GM21360 (cell line): ENCODE measurements around the gene FILIP1L.

Experiments
- ATAC-seq: cut with Tn5 transposase; IDR thresholded peaks from one replicate; pipeline ENCODE4 v1.9.1; 2021; ENCODE audit warnings: mild to moderate bottlenecking, moderate library complexity; ENCODE audit not compliant: unreplicated experiment

FILIP1L gene

DNA sequence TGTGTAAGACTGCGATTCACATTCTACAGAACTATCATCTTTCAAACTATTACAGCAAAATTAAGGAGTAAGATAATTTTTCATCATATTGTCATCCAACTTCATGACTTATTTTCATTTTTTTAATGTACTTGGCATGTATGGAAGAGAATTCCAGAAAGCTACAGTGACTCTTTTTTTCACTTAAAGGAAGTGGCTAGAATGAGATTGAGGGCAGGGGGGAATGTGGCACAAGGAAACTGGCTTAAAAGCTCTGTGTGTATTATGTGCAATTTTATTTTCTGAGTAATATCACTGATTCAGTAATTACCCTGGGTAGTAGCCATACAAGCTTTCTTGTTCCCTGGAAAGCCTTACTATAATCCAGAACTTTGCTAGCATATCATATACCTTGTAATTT lies 94.6 kb downstream of the FILIP1L start:
- no peak for ATAC-seq

DNA sequence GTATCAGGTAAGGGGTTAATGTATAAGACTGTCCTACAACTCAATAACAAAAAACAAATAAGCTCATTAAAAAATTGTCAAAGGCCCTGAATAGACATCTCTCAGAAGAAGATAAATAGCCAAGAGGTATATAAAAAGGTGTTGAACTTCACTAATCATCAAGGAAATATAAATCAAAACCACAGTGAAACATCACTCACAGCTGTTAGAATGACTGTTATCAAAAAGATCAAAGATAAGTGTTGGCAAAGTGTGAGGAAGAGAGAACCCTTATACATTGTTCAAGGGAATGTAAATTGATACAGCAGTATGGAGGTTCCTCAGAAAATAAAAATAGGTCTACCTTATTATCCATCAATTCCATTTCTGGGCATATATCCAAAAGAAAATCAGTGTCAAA lies 95.5 kb downstream of the FILIP1L start:
- ATAC-seq = no peak

DNA sequence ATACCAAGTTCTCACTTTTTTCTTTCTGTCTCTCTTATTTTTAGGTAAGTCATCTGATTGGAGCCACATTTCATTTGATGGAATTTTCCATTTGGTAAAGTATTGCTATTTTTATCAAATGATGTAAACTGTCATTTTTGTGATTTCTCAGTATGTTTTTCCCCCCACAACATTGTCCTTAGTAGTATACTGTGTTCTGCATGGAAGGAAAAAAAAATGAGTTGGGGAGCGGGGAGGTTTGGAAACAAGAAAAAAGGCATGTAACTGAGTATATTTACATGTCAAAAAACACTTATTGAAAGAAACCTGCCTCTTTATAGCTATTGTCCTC lies 104.2 kb downstream of the FILIP1L start:
- no peak for ATAC-seq

DNA sequence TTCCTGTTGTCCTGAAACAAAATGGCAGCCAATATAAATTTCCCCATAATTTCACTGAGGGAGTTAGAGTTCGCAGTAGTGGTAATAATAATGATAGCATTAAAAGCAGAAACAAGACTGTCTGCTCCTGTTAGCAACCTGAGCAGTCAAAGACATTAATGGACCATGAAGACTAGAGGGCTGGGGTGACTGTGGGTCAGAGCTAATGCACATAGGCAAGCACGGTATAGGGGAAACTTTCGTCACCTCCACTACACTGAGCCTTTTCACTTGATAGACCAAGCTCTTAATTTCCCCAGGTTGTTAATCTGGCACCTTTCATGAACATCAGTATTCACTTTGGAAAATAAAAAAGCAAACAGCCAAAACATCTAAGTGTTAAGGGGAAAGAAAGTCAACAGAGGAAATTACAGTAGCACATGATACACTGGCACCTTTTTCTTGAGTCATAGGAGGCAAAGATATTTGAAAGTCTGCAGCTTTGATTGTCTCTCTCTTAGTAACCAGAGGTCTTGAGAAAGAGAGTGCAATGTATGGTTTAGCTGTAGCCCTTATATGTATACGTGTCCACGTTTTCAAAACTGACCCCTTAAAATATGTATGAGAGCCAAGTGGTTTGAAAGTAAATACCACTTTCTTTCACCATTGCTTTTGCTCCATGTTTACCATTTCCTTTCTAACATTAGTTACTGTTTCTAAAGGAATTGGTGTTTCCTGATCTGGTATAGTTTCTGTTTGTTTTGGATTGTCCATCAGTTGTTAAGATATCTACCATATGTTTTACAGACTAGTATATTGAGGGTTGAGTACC lies 104.8 kb downstream of the FILIP1L start:
- ATAC-seq = no peak

DNA sequence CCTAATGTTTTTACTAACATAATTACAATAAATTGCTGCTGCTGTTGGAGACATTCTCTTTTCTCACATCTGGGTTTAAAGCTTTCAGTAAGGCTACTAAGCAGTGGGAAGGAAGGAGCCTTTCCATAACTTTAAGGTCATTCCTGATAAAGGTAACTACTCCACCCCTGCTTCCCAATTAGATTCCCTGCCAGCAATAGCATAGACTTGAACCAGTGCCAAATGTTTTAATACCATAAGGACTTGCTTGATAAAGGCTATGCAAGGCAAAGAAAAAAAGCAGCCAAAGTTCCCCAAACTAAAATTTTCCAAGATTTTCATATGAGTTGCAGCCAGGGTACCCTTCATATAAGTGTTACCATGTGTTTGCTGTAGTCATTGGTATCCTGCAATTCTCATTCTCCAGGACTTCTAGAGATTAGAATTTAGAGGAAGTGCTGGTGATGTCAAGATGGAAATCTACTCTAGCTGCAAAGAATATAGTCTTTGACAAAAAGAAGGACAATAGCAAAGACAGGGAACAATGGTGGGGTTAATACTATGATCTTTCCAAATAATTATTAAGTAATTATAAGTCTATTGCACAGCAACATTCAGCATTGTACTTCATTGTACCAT lies 106.1 kb downstream of the FILIP1L start:
- ATAC-seq = no peak

DNA sequence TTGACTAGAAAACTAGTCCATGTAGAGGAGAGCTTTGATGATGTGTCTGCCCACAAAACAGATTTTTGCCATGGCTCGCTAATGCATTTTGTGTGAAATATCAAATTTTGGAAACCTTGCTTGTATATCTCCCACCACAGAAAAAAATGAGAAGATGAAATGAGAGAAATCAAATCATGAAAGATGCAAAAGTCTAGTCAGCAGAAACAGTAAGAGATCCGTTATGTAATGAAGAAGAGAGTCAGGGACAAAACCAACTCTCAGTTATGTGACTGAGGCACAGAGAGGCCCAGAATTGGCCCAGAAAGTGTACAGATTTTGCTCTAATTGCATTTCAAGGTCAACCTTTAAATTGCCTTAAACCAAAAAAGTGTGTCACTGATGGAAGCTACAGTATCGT lies 107.0 kb downstream of the FILIP1L start:
- no peak for ATAC-seq

DNA sequence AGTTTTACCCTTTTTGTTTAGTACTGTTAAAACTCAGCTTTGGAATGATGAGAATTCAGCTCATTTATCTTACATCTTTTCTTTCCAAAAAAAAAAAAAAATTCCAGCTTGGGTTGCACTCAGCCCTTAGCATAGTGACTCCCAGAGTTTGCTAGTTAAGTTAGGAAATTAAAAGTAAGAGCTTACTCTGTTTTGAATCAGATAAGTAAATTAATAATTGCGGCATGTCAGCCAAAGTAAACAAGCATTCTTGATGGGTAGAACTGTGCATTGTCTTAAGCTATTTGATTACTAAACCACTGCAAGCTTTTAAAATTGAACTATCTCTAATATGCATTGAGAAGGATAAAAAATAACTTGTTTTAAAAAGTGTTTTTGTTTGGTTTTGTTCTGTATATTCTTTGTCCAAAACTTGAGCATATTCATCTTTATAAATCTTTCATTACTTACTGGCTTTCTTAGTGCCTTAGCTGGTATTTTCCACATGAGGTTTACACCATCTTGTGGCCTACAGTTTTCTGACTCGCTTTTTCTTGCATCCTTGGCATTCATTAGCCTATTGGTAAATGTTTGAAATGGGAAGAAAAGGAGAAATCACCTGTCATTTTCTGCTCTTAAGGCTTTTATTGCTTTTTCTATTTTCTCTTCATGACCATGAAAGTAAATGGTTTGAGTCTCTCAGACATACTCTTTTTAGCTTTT lies 107.6 kb downstream of the FILIP1L start:
- no peak for ATAC-seq

DNA sequence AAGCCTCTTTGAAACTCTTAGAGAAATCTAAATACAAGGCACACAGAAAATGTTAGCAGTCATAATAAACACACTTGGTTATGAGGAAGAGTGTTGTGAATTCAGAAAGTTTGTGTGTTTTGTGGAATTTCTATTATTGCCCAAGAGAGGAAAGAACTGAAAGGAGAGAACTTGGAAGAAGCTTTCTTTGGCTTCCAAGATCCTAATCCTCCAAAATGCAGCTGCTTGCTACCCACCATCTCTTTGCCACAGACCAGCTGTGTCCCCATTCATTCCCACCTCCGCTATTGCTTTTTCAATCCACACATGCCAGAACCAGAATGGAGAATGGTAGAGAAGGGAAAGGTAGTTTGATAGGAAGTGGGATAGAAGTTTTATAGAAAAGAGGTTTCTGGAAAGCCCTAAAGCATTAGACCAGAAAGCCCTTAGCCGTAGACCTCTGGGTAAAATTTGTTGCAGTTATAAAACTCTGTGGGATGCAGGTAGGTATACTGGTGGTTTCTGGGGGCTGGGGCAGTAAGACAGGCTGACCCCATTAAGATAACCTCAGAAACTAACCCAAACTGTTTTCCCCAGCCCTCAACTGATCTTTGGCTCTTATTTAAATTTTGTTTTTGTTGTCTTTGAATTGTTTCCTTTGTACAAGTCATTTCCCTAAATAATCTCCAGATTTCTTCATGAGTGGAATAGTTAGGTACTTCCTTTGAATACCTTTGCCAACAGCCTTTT lies 108.5 kb downstream of the FILIP1L start:
- ATAC-seq = no peak

DNA sequence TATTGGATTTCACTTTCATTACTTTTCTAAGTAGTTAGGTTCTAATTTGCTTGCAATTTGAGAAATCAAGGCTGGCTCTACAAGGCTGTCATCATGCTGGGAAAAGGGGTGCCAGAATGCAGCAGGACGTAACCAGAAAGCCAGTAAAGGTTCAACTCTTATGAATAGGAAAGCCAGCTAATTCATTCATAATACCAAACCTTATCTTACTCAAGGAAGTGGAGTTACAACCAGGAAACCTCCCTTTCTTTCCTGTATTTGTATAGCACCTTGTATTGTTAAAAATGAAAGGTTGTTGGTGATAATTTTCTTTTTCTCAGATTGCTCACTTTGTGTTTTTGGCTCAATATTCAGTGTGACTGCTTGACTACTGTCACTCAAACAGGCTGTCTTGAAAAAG lies 109.4 kb downstream of the FILIP1L start:
- no peak for ATAC-seq

DNA sequence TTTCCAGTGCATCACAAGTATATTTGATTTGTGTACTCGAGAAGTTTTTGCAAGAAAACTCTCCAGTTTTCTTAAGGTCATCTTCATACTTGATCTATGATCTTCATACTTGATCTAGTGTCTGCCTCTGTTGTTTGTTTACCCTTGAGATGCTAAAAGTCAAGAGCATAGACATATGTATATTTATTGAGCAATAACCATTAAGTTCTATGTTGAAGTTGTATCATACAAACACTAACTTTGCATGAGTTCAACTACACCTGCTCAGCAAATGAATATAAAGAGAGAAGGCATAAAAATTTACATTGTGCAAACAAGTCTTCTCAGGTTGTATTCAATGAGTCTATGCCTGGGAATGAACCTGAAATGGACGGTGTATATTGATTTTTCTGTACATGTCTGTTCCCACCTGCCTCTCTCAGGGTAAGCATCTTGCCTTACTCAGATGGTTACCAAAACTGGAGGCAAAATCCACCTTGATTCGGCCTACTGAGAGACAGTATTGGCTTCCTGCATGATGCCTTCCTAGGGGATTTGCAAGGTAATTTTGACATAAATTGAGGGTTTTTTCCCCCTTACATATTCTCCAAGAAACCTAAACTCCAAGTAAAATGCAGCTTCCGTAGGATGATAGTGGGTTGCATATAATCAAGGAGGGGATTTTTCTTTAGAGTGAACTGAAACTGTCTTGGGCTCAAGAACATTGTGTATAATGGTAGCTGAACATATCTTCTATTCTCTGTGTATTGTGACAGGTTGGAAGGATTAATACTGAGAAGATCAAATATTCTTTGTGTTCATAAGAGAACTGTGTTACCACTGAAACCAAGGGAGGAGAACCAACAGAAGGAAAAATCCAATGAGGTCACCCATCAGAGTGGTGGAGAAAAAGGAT lies 110.4 kb downstream of the FILIP1L start:
- ATAC-seq = no peak

DNA sequence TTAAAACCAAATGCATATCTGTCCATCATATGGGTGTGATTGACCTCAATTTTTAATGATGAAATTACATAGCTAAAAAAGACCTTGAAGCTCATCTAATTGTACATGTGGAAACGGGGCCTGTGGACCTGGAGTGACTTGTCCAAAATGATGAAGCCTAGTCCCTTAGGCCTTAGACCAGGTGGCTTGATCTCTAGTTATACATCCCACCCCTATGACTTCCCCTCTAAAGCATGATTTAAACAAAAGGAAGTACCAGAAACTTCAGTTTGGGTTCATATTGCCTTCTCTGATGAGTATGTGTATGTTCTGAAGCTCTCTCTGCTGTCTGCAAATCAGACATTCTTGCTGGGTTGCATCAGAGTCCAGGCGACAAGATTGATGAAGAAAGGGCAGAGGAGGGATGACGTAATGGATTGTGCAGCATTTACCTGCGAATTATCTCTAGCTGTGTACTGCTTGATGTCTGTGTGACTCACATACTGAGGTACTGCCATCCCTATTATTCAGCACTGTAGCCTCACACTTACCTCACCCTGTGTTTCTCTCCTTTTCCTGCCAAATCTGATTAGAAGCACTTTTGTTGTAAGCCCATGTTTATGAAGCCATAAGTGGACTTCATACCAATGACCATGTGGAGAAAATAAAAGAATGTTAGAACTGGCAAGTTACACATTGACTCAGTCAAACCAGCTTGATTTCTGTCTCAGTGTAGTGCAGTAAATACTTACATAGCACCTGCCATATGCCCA lies 111.5 kb downstream of the FILIP1L start:
- ATAC-seq = no peak

DNA sequence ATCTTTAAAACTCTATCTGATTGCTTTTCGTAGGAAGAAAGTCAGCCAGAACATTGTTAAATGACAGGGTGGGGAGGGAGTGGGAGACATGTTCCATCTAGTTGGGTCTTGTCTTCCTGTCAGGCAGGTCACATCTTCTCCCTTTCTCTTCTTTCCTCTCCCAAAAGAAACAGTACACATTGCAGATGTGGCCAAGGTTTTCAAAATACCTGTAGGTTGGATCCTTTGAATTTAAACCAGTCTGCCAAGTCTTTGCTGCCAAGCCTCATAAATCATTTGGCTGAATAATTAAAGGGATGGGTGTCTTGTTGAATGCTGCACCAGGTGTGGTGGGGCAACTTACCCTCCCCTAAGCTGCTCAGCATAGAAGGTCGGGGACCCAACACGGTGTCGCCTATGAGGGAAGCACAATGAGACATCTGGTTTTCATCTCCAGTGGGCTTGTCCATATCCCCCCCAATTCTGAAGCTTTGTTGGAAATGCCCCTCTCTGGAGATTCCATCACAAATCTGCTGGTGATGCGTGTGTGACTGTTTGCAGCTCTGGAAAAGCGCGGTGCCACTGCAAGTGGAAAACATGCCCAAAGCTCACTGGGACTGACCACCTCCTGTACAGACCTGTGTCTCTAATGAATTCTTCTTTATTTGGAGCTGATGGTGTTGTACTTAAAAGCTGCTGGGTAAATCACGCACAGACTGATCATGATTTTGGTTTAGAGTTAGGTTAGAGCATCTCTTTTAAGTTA lies 112.6 kb downstream of the FILIP1L start:
- ATAC-seq = no peak

DNA sequence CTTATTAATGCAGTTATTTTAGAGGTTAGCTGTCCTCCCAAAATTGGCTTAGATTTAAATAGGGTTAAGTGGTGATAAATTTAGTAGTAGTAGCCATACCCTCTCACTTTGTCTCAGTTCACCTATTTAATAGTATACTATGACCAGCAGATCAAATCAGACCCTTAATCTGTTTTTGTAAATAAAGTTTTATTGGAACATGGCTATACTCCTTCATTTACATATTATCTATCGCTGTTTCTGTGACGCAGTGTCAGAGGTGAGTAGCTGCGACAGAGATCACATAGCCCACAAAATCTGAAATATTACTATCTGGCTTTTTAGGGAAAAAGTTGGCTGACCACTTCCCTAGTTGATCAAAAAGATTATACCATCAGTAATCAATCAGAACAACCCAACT lies 113.2 kb downstream of the FILIP1L start:
- ATAC-seq = no peak

DNA sequence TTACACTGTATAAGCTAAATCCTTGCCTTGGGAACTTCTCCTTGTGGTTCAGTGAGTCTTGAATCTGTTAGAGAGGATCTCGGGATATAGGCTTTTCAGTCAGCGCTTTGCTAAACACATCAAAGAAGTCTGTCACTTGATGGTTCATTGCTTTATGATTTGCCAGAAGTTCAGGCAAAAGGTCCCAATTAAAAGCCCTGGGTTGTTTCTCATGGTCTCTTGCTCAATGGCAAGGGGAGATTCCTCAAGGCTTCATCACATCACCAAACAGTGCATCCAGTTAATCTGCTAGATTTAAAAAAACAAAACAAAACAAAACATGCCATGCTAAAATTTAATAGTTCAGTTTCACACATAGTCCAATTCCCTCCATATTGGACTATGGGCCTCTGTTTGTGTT lies 114.8 kb downstream of the FILIP1L start:
- no peak for ATAC-seq

DNA sequence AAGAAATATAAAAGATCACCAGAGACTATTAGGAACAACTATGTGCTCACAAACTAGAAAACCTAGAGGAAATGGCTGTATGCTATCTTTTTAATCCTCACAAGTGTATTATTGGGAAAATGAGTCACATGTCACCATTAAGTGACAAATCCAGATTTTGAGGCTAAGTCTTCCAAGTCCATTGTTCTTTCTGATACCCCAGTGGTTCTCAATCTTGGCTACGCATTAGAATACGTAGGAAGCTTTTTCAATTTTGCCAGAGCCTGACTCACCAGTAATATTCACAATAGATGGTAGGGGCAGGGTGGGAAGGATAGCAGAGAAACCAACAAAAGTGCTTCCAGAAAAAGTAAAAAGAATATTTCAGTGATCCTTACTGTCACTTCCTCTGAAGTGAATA lies 117.0 kb downstream of the FILIP1L start:
- no peak for ATAC-seq

DNA sequence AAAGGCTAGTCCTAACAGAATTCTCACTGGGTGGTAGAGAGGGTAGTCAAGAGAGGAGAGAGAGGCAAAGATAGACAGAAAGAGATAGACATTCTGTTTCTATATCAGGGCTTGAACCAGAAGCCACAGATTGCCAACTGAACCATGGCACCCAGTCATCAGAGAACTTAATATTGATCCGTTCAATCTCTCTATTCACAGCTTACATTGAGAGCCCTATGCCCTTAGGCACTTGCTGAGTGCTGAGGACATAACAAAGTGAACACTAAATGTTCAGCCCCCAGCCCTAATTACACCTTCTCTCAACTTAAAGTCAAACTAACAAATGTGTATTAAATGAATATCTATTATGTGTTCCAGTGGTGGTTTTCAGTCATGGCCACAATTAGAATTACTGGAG lies 124.1 kb downstream of the FILIP1L start:
- no peak for ATAC-seq

DNA sequence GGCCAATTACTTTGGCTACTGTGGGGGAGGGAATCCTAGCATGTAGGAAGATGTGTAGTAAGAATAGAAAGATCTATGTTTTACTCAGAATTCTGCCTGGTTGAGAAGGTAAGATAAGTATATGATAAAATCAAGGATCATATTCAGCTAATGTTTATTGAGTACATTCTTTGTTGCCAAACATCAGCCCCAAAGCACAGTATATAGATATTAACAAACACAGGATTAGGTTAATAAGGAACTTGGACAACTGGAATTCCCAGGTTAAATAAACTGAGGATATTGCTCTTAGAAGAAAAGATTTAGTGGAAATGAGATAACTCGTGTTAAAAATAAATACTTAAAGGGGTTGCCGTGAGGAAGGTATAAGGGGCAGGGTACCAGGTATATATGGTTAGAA lies 129.6 kb downstream of the FILIP1L start:
- no peak for ATAC-seq

DNA sequence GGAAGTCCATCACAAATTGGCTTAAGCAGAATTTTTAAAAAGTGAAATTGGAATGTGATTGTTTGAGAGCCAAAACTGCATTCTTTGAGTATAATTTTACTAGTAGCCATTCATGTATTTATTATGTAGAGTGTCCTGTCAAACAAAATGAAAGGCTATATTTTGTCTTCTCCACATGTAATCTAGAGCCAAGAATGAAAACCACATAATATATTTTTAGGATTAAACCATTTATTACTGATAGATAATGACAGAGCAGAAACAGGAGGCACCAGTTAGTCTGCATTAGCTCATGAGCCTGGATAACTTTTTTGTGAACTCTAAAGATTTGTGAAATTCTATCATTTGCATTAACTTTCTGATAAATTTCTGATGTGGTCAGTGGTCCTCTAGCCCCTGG lies 130.2 kb downstream of the FILIP1L start:
- no peak for ATAC-seq

DNA sequence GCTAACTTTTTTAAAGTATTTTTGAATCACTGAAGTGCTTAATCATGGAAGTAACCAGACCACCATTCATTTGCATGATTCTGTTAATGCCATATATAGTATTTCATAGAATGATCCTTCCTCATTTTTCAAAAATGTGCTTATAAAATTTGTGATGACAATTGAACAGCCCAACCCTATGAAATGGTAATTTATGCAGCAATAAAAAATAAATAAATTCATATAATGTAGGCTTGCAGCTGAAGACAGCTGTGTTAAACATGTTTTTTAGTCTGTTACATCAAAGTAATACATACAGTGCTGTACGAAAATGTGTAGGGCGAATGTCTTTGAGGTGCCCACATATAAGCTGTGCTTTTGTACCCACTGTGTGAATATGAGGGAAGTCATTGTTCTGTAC lies 131.7 kb downstream of the FILIP1L start:
- ATAC-seq = no peak
